HepG2 (cell line): ENCODE data around the gene NODAL. TPM values are rescaled to one million over a fixed set of nuclear protein-coding genes. Genes with fewer than 3 reads are reported as not detected.

Experiments
- AGO1 ChIP-seq: fragments of 200-400 bp; formaldehyde crosslinking; IDR thresholded peaks from 2 replicates; pipeline ENCODE4 v1.6.1; 2017; ENCODE audit warnings: mild to moderate bottlenecking, low read depth, low read length, moderate library complexity; ENCODE audit not compliant: poor library complexity, severe bottlenecking
- CBX2 ChIP-seq, 2 experiments: fragments of 200-600 bp in 1 of 2; sonication (generic); formaldehyde crosslinking in 1 of 2; IDR thresholded peaks; 2 replicates each; pipeline versions ENCODE4 v1.7.0 to v1.8.1; 2018 to 2022; ENCODE audit warnings: low read depth in 2 of 2, low read length in 1 of 2, mild to moderate bottlenecking in 1 of 2, missing genetic modification reagents in 1 of 2
- FOXA3 ChIP-seq: IDR thresholded peaks from 2 replicates; pipeline ENCODE4 v1.6.1; 2016; ENCODE audit warnings: missing genetic modification reagents, missing compliant biosample characterization
- NR2F2 ChIP-seq: IDR thresholded peaks from 2 replicates; pipeline ENCODE4 v1.6.1; 2012; ENCODE audit warnings: low read depth, inconsistent platforms, borderline replicate concordance
- PHF21A ChIP-seq: sonication (generic); formaldehyde crosslinking; IDR thresholded peaks from 2 replicates; pipeline ENCODE4 v1.5.0; 2020; ENCODE audit warnings: mild to moderate bottlenecking, missing genetic modification reagents
- SAP130 ChIP-seq: IDR thresholded peaks from 2 replicates; pipeline ENCODE4 v1.6.1; 2016; ENCODE audit warnings: low read depth
- SOX13 ChIP-seq, 3 experiments: fragments of 450-650 bp in 1 of 3; sonication (generic) in 1 of 3; formaldehyde crosslinking in 1 of 3; IDR thresholded peaks in 2 of 3; conservative IDR thresholded peaks in 1 of 3; 2 replicates each; pipeline versions ENCODE4 v1.5.0 to v1.6.1; 2016 to 2020; ENCODE audit warnings: antibody characterized with exemption in 1 of 3, mild to moderate bottlenecking in 1 of 3, missing compliant biosample characterization in 1 of 3, missing genetic modification reagents in 1 of 3, moderate library complexity in 1 of 3
- SOX6 ChIP-seq, 2 experiments: fragments of 450-650 bp in 1 of 2; sonication (generic) in 1 of 2; formaldehyde crosslinking in 1 of 2; IDR thresholded peaks; 2 replicates each; pipeline versions ENCODE4 v1.4.0 to v1.6.1; 2017 to 2020; ENCODE audit warnings: antibody characterized with exemption in 1 of 2, mild to moderate bottlenecking in 1 of 2, missing genetic modification reagents in 1 of 2
- SRSF1 ChIP-seq: fragments of 200-400 bp; formaldehyde crosslinking; optimal IDR thresholded peaks from 2 replicates; pipeline ENCODE3; 2017; ENCODE audit warnings: mild to moderate bottlenecking, low read depth, low read length, moderate library complexity
- TBX2 ChIP-seq: sonication (generic); formaldehyde crosslinking; IDR thresholded peaks from 2 replicates; pipeline ENCODE4 v1.5.0; 2020; ENCODE audit warnings: missing genetic modification reagents, mild to moderate bottlenecking, borderline replicate concordance
- XRCC5 ChIP-seq: fragments of 200-400 bp; formaldehyde crosslinking; optimal IDR thresholded peaks from 2 replicates; pipeline ENCODE3; 2017; ENCODE audit warnings: mild to moderate bottlenecking, low read length
- ZBTB7B ChIP-seq: sonication (generic); formaldehyde crosslinking; IDR thresholded peaks from 2 replicates; pipeline ENCODE4 v1.4.0; 2020; ENCODE audit warnings: missing genetic modification reagents
- ZEB1 ChIP-seq: IDR thresholded peaks from 2 replicates; pipeline ENCODE4 v1.6.1; 2012; ENCODE audit warnings: mild to moderate bottlenecking, low read depth, inconsistent platforms; ENCODE audit not compliant: insufficient replicate concordance
- ZMYM4 ChIP-seq: sonication (generic); formaldehyde crosslinking; IDR thresholded peaks from 2 replicates; pipeline ENCODE4 v1.8.1; 2023; ENCODE audit warnings: mild to moderate bottlenecking, missing genetic modification reagents
- ZNF224 ChIP-seq: sonication (generic); formaldehyde crosslinking; IDR thresholded peaks from 2 replicates; pipeline ENCODE4 v1.5.0; 2020; ENCODE audit warnings: mild to moderate bottlenecking, missing genetic modification reagents
- ZNF263 ChIP-seq: sonication (generic); formaldehyde crosslinking; IDR thresholded peaks from 2 replicates; pipeline ENCODE4 v1.4.0; 2020; ENCODE audit warnings: missing genetic modification reagents
- ZNF574 ChIP-seq: sonication (generic); formaldehyde crosslinking; IDR thresholded peaks from 2 replicates; pipeline ENCODE4 v1.4.0; 2020; ENCODE audit warnings: missing genetic modification reagents
- ZNF710 ChIP-seq: sonication (generic); formaldehyde crosslinking; IDR thresholded peaks from 2 replicates; pipeline ENCODE4 v1.5.0; 2020; ENCODE audit warnings: mild to moderate bottlenecking, missing genetic modification reagents, borderline replicate concordance
- ZXDC ChIP-seq: sonication (generic); formaldehyde crosslinking; IDR thresholded peaks from 2 replicates; pipeline ENCODE4 v1.5.0; 2020; ENCODE audit warnings: mild to moderate bottlenecking, missing genetic modification reagents
- polyA plus RNA-seq, 8 experiments: library from polyadenylated mRNA; depleted of rRNA in 3 of 8; stranded (reverse) in 7 of 8; unstranded in 1 of 8; fragments of >200 nt; fragmentation: Illumina TruSeq in 4 of 8; extraction: Trizol in 4 of 8; gene quantifications; 2 replicates each; pipeline versions ENCODE4 v1.2.1 to v1.2.3, GENCODE V29; 2011 to 2016; ENCODE audit warnings: low read depth in 4 of 8, missing spikeins in 1 of 8, mixed read lengths in 1 of 8; ENCODE audit not compliant: insufficient read depth in 1 of 8
- total RNA-seq, 5 experiments: library from RNA; depleted of rRNA; stranded (reverse); fragments of >200 nt; fragmentation: Illumina TruSeq; extraction: Trizol; gene quantifications; 2 replicates each; pipeline ENCODE4 v1.2.3, GENCODE V29; 2016; ENCODE audit warnings: low read depth in 1 of 5
- TF ChIP-seq, protein P1 (sequence below): IDR thresholded peaks from 2 replicates; pipeline ENCODE4 v1.6.1; 2012; ENCODE audit warnings: inconsistent platforms

The NODAL gene
- total and polyA plus RNA-seq, 2 of the 13 experiments (the other 11 are each of a cell fraction or from before 2014, with no cell fraction given) = not detected

GRCh38 chr10:70442332-70442988 is 979 bp upstream of the NODAL start (continued):
- no peak for TF ChIP-seq AGO1
- TF ChIP-seq ZNF574 (CRISPR knock-in tag) = peak; percentile 52; the same call in 1 of the 2 replicates
- TF ChIP-seq ZNF224 = no peak
- peak; percentile 62; the same call in 1 of the 2 replicates for TF ChIP-seq NR2F2
- no peak for TF ChIP-seq SRSF1
- peak; percentile 51; the same call in 1 of the 2 replicates for TF ChIP-seq PHF21A (CRISPR knock-in tag)
- 0 out of 2 replicates have a peak, but pooled peaks have one; percentile 29 for TF ChIP-seq ZMYM4 (CRISPR knock-in tag)
- TF ChIP-seq TBX2 (CRISPR knock-in tag) = peak; percentile 85; the same call in 1 of the 2 replicates
- TF ChIP-seq ZBTB7B (CRISPR knock-in tag) = 0 out of 2 replicates have a peak, but pooled peaks have one; percentile 27
- 0 out of 2 replicates have a peak, but pooled peaks have one; percentile 23 for TF ChIP-seq SAP130 (CRISPR knock-in tag)
- peak; percentile 31 for TF ChIP-seq XRCC5
- no peak for TF ChIP-seq SOX6 (IDR thresholded peaks at IDR 0.05)
- peak; percentile 78 for TF ChIP-seq SOX6 (CRISPR knock-in tag; IDR thresholded peaks at IDR 0.05)
- TF ChIP-seq ZXDC (CRISPR knock-in tag) = 0 out of 2 replicates have a peak, but pooled peaks have one; percentile 64
- no peak for TF ChIP-seq SOX13 (IDR thresholded peaks at IDR 0.05)
- peak in 1 of 2 experiments; percentile 62; a peak in 2 of 4 replicates for TF ChIP-seq SOX13 (CRISPR knock-in tag; conservative IDR thresholded peaks at IDR 0.05 in 1 of 2, IDR thresholded peaks at IDR 0.05 in 1 of 2)
- TF ChIP-seq, protein P1, sequence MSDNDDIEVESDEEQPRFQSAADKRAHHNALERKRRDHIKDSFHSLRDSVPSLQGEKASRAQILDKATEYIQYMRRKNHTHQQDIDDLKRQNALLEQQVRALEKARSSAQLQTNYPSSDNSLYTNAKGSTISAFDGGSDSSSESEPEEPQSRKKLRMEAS = peak; percentile 38; the same call in 1 of the 2 replicates
- TF ChIP-seq FOXA3 (CRISPR knock-in tag) = peak; percentile 76
- no peak for TF ChIP-seq CBX2 (IDR thresholded peaks at IDR 0.05; ENCODE audit: low read depth, low read length)
- TF ChIP-seq CBX2 (CRISPR knock-in tag; IDR thresholded peaks at IDR 0.05; ENCODE audit: low read depth) = no peak
- peak; percentile 93 for TF ChIP-seq ZEB1
- TF ChIP-seq ZNF263 = peak; percentile 71
- peak; percentile 17; the same call in 1 of the 2 replicates for TF ChIP-seq ZNF710 (CRISPR knock-in tag)
